ENCODE data around the gene INSIG1. TPM values are rescaled to one million over a fixed set of nuclear protein-coding genes. Genes with fewer than 3 reads are reported as not detected.

The INSIG1 gene
- total RNA-seq, 1 donor from 2014 or later = 55.7 TPM

DNA sequence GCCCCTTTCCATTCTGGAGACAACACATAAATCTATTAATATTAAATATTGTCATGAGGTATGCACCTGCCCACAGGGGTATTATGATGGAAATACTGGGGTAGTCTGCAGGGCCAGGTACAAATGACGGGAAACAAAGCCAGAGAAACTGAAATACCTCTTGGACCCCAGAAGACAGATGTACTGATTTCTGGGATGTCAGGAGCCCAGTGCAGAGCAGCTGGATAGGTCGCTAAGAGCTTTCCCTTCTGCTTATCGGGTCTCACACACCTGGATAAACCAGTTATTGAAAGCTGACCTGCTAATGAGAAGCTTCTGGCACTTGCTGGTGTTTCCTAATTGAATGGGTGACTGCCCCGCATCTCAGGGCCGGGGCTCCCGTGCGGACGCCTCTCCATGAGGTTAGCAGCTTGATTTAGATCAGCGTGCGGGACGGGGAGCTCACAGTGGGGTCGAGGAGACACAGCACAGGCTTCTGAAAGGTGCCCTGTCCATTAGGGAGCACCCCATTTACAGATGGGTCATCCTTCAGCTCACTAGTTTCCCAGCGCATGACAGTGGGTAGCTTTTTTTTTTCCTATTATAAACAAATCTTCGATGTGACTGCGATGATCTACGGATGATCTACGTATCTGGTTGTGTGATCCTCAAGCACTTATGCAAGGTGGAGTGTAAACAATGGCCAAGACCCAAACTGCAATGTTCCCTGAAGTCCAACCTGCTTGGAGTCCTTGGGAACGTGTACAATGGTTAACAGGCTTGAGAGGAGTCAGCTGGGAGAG is 1.5 kb upstream of the INSIG1 start:
- Histone ChIP-seq H3K79me2 (ENCODE audit: insufficient read depth, low read length) (peaks cover 33% of the 10 kb centered on the region), H3K4me1 (ENCODE audit: insufficient read depth, low read length) (peaks cover 28% of the 10 kb centered on the region), H3K27ac (ENCODE audit: low read depth, low read length) (peak overlapping the region; percentile 89), H3K4me2 (ENCODE audit: low read length) (peak overlapping the region; percentile 91), H3K9ac (ENCODE audit: low read length) (peak overlapping the region; percentile 86), H3K9me3 (ENCODE audit: insufficient read depth, low read depth, low read length) (no peaks in the 10 kb centered on the region), H4K20me1 (ENCODE audit: insufficient read depth, low read length) (peaks cover 30% of the 10 kb centered on the region), H3K4me3 (ENCODE audit: insufficient read depth, low read depth, low read length) (peak overlapping the region; percentile 62), H2AFZ (ENCODE audit: low read depth, low read length) (no peak overlapping the region), H3K27me3 (ENCODE audit: insufficient read depth, low read length) (no peaks in the 10 kb centered on the region), H3K36me3 (ENCODE audit: insufficient read depth, low read length) (peaks cover 5% of the 10 kb centered on the region)
- peak overlapping the region; percentile 74 for H3K4me3 Mint-ChIP-seq (ENCODE audit: unreplicated experiment)
- peaks cover under 1% of the 10 kb centered on the region for H3K36me3 Mint-ChIP-seq (ENCODE audit: low read depth, unreplicated experiment)
- H3K27ac Mint-ChIP-seq (ENCODE audit: unreplicated experiment) = peak overlapping the region; percentile 85
- TF ChIP-seq EZH2 (IDR thresholded peaks at IDR 0.05; ENCODE audit: insufficient read depth, low read length) = no peak
- TF ChIP-seq, protein P1, sequence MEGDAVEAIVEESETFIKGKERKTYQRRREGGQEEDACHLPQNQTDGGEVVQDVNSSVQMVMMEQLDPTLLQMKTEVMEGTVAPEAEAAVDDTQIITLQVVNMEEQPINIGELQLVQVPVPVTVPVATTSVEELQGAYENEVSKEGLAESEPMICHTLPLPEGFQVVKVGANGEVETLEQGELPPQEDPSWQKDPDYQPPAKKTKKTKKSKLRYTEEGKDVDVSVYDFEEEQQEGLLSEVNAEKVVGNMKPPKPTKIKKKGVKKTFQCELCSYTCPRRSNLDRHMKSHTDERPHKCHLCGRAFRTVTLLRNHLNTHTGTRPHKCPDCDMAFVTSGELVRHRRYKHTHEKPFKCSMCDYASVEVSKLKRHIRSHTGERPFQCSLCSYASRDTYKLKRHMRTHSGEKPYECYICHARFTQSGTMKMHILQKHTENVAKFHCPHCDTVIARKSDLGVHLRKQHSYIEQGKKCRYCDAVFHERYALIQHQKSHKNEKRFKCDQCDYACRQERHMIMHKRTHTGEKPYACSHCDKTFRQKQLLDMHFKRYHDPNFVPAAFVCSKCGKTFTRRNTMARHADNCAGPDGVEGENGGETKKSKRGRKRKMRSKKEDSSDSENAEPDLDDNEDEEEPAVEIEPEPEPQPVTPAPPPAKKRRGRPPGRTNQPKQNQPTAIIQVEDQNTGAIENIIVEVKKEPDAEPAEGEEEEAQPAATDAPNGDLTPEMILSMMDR (IDR thresholded peaks at IDR 0.05; ENCODE audit: insufficient read depth, low read depth, low read length) = no peak
- peaks cover 2% of the 10 kb centered on the region for H3K9me3 Mint-ChIP-seq (ENCODE audit: unreplicated experiment)
- FAIRE-seq (no peak), DNase-seq (ENCODE audit: low read depth) (no peak)
- H3K27me3 Mint-ChIP-seq (ENCODE audit: low read depth, unreplicated experiment) = no peaks in the 10 kb centered on the region
- peaks cover 29% of the 10 kb centered on the region for H3K4me1 Mint-ChIP-seq (ENCODE audit: low read depth, unreplicated experiment)

DNA sequence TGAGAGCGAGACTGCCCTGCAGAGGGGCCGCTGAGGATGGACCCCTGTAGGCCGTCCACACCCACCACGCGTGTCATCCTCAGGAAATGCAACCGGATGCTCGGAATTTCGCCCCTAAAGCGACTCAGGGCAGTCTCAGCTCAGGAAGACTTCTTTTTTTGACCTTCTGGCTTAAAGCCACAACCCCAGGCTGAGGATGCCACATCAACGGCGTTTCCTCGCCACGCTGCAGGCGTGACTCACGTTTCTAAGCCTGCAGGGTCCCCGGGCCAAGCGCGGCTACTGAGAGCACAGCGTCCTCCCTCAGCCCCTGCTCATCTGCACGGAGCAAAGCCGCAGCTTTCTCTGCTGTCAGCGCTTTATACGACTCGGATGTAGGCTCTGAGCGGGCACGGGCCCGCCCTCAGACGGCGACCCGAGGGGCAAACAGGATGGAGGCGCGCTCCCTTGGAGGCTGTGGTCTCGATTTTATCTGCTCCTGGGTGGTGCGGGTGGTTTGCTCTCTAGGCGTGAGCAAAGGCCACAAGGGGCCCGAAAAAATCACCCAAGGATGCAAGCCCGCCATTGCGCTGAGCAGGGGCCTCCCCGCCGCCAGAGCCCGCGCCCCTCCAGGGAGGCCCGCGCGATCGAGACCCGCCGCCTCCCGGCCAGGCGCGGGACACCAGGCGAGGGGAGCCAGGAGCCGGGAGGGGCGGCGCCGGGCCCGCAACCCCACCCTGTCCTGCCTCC is 726 bp upstream of the INSIG1 start:
- H3K27me3 ChIP-seq (ENCODE audit: insufficient read depth, low read length) = no peaks in the 10 kb centered on the region
- peak overlapping the region; percentile 86 for H3K9ac ChIP-seq (ENCODE audit: low read length)
- Mint-ChIP-seq H3K27me3 (ENCODE audit: low read depth, unreplicated experiment) (no peaks in the 10 kb centered on the region), H3K4me1 (ENCODE audit: low read depth, unreplicated experiment) (peaks cover 25% of the 10 kb centered on the region), H3K9me3 (ENCODE audit: unreplicated experiment) (no peaks in the 10 kb centered on the region), H3K4me3 (ENCODE audit: unreplicated experiment) (peak overlapping the region; percentile 74), H3K27ac (ENCODE audit: unreplicated experiment) (peak overlapping the region; percentile 85), H3K36me3 (ENCODE audit: low read depth, unreplicated experiment) (peaks cover 4% of the 10 kb centered on the region)
- peaks cover 38% of the 10 kb centered on the region for H3K79me2 ChIP-seq (ENCODE audit: insufficient read depth, low read length)
- H4K20me1 ChIP-seq (ENCODE audit: insufficient read depth, low read length) = peaks cover 36% of the 10 kb centered on the region
- H3K4me2 ChIP-seq (ENCODE audit: low read length) = peak overlapping the region; percentile 91
- H3K9me3 ChIP-seq (ENCODE audit: insufficient read depth, low read depth, low read length) = no peaks in the 10 kb centered on the region
- H3K4me1 ChIP-seq (ENCODE audit: insufficient read depth, low read length) = peaks cover 27% of the 10 kb centered on the region
- no peak for TF ChIP-seq EZH2 (IDR thresholded peaks at IDR 0.05; ENCODE audit: insufficient read depth, low read length)
- TF ChIP-seq, protein P1 (IDR thresholded peaks at IDR 0.05; ENCODE audit: insufficient read depth, low read depth, low read length) = no peak
- FAIRE-seq (no peak), DNase-seq (ENCODE audit: low read depth) (peak; percentile 62)
- H3K4me3 ChIP-seq (ENCODE audit: insufficient read depth, low read depth, low read length) = peak overlapping the region; percentile 62
- peaks cover 6% of the 10 kb centered on the region for H3K36me3 ChIP-seq (ENCODE audit: insufficient read depth, low read length)
- H2AFZ ChIP-seq (ENCODE audit: low read depth, low read length) = peak overlapping the region; percentile 69
- peak overlapping the region; percentile 89 for H3K27ac ChIP-seq (ENCODE audit: low read depth, low read length)

Measured in astrocyte (in vitro differentiated cells and primary cell).